Measurements from ENCODE around the gene ZBTB32. TPM values are rescaled to one million over a fixed set of nuclear protein-coding genes. Genes with fewer than 3 reads are reported as not detected.

ZBTB32 gene
- total RNA-seq, 4 donors from 2014 or later, result 2.5 TPM; not detected in 3

DNA sequence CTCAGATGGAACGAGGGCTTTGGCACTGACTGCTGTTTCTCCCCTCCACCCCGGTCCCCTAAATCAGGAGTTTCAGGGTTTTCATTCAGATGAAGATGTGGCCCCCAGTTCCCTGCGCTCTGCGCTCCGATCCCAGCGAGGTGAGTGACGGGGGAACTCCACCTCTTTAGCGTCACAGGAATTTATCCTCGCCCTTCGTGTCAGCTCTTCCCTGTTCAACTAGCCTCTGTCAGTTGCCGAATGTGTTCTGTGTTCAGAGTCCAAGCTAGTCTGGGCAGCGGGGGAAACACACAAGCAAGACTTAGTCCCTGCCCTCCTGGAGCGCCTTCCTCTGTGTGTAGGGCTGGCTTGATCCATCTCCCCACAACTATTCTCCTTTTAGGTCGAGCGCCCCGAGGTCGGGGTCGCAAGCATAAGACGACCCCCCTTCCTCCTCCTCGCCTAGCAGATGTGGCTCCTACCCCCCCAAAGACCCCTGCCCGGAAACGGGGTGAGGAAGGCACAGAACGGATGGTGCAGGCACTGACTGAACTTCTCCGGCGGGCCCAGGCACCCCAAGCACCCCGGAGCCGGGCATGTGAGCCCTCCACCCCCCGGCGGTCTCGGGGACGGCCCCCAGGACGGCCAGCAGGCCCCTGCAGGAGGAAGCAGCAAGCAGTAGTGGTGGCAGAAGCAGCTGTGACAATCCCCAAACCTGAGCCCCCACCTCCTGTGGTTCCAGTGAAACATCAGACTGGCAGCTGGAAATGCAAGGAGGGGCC lies 15.2 kb downstream of the ZBTB32 start:
- H3K4me1 ChIP-seq, result peaks cover 0 to 31% (median 13%) of the 10 kb centered on the region in 4 donors
- DNase-seq, result no peak
- no peaks in the 10 kb centered on the region for H3K9me3 ChIP-seq
- no peaks in the 10 kb centered on the region for H3K27me3 ChIP-seq
- TF ChIP-seq POLR2A (IDR thresholded peaks at IDR 0.05), result no peak
- H3K36me3 ChIP-seq, result peaks cover 0 to 48% (median 0%) of the 10 kb centered on the region in 3 donors
- H3K27ac ChIP-seq, result no peak overlapping the region
- H3K4me3 ChIP-seq, result peak overlapping the region in 2 of 4 donors; percentile 81 to 98

GRCh38 chr19:35720163-35720524 lies 15.8 kb downstream of the ZBTB32 start:
- Histone ChIP-seq H3K4me1 (peaks cover 0 to 30% (median 13%) of the 10 kb centered on the region in 4 donors), H3K36me3 (peaks cover 0 to 53% (median 0%) of the 10 kb centered on the region in 3 donors), H3K4me3 (no peak overlapping the region), H3K27me3 (no peaks in the 10 kb centered on the region), H3K27ac (no peak overlapping the region), H3K9me3 (no peaks in the 10 kb centered on the region)
- no peak for TF ChIP-seq POLR2A (IDR thresholded peaks at IDR 0.05)
- DNase-seq, result no peak

GRCh38 chr19:35720648-35721047 lies 16.3 kb downstream of the ZBTB32 start:
- DNase-seq, result no peak
- Histone ChIP-seq H3K9me3 (no peaks in the 10 kb centered on the region), H3K27ac (no peak overlapping the region), H3K27me3 (no peaks in the 10 kb centered on the region), H3K36me3 (peaks cover 0 to 58% (median 0%) of the 10 kb centered on the region in 3 donors), H3K4me3 (no peak overlapping the region), H3K4me1 (peaks cover 0 to 25% (median 10%) of the 10 kb centered on the region in 4 donors)
- TF ChIP-seq, protein P1, sequence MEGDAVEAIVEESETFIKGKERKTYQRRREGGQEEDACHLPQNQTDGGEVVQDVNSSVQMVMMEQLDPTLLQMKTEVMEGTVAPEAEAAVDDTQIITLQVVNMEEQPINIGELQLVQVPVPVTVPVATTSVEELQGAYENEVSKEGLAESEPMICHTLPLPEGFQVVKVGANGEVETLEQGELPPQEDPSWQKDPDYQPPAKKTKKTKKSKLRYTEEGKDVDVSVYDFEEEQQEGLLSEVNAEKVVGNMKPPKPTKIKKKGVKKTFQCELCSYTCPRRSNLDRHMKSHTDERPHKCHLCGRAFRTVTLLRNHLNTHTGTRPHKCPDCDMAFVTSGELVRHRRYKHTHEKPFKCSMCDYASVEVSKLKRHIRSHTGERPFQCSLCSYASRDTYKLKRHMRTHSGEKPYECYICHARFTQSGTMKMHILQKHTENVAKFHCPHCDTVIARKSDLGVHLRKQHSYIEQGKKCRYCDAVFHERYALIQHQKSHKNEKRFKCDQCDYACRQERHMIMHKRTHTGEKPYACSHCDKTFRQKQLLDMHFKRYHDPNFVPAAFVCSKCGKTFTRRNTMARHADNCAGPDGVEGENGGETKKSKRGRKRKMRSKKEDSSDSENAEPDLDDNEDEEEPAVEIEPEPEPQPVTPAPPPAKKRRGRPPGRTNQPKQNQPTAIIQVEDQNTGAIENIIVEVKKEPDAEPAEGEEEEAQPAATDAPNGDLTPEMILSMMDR (IDR thresholded peaks at IDR 0.05), result no peak
- no peak for TF ChIP-seq POLR2A (IDR thresholded peaks at IDR 0.05)

DNA sequence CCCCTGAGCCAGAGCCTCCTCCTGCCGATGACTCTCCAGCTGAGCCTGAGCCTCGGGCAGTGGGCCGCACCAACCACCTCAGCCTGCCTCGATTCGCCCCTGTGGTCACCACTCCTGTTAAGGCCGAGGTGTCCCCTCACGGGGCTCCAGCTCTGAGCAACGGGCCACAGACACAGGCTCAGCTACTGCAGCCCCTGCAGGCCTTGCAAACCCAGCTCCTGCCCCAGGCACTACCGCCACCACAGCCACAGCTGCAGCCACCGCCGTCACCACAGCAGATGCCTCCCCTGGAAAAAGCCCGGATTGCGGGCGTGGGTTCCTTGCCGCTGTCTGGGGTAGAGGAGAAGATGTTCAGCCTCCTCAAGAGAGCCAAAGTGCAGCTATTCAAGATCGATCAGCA lies 17.0 kb downstream of the ZBTB32 start:
- H3K4me1 ChIP-seq, result peaks cover 0 to 18% (median 4%) of the 10 kb centered on the region in 4 donors
- no peaks in the 10 kb centered on the region for H3K9me3 ChIP-seq
- H3K36me3 ChIP-seq, result peaks cover 0 to 66% (median 4%) of the 10 kb centered on the region in 3 donors
- no peaks in the 10 kb centered on the region for H3K27me3 ChIP-seq
- no peak for TF ChIP-seq POLR2A (IDR thresholded peaks at IDR 0.05)
- TF ChIP-seq, protein P1 (IDR thresholded peaks at IDR 0.05), result no peak
- H3K4me3 ChIP-seq, result no peak overlapping the region
- no peak overlapping the region for H3K27ac ChIP-seq
- DNase-seq, result no peak

GRCh38 chr19:35722461-35722860 lies 18.1 kb downstream of the ZBTB32 start:
- H3K9me3 ChIP-seq, result no peaks in the 10 kb centered on the region
- no peak overlapping the region for H3K4me3 ChIP-seq
- no peaks in the 10 kb centered on the region for H3K27me3 ChIP-seq
- H3K36me3 ChIP-seq, result peaks cover 0 to 77% (median 4%) of the 10 kb centered on the region in 3 donors
- H3K27ac ChIP-seq, result no peak overlapping the region
- TF ChIP-seq, protein P1 (IDR thresholded peaks at IDR 0.05), result no peak
- TF ChIP-seq POLR2A (IDR thresholded peaks at IDR 0.05), result no peak
- H3K4me1 ChIP-seq, result peaks cover 0 to 16% (median 4%) of the 10 kb centered on the region in 4 donors
- DNase-seq, result no peak

GRCh38 chr19:35722897-35723296 lies 18.5 kb downstream of the ZBTB32 start:
- Histone ChIP-seq H3K27me3 (no peaks in the 10 kb centered on the region), H3K27ac (no peak overlapping the region), H3K9me3 (no peaks in the 10 kb centered on the region), H3K4me1 (peaks cover 0 to 16% (median 4%) of the 10 kb centered on the region in 4 donors), H3K4me3 (no peak overlapping the region), H3K36me3 (peaks cover 0 to 81% (median 4%) of the 10 kb centered on the region in 3 donors)
- no peak for DNase-seq
- TF ChIP-seq, protein P1 (IDR thresholded peaks at IDR 0.05), result no peak
- no peak for TF ChIP-seq POLR2A (IDR thresholded peaks at IDR 0.05)
